Progenitor cell of endocrine pancreas (in vitro differentiated cells): ENCODE results near the gene BTD. TPM values are rescaled to one million over a fixed set of nuclear protein-coding genes. Genes with fewer than 3 reads are reported as not detected.
A peak's percentile ranks its signal among the peaks of the same experiment; 100 is the strongest.

ENCODE experiments used
- DNase-seq: peaks from one replicate; pipeline ENCODE4 v3.0.0; 2021; ENCODE audit warnings: low spot score; ENCODE audit not compliant: unreplicated experiment
- H3K27ac Mint-ChIP-seq: 2 replicates; pipeline ENCODE4 v1.8.0; 2021; ENCODE audit warnings: mild to moderate bottlenecking, moderate library complexity, mixed read lengths
- H3K27me3 Mint-ChIP-seq: 2 replicates; pipeline ENCODE4 v1.8.0; 2021; ENCODE audit warnings: mixed read lengths
- H3K36me3 Mint-ChIP-seq: 2 replicates; pipeline ENCODE4 v1.8.0; 2022; ENCODE audit warnings: mixed read lengths; ENCODE audit not compliant: insufficient read depth
- H3K4me1 Mint-ChIP-seq: 2 replicates; pipeline ENCODE4 v1.8.0; 2021; ENCODE audit warnings: low read depth, mixed read lengths
- H3K4me3 Mint-ChIP-seq: 2 replicates; pipeline ENCODE4 v1.8.0; 2021; ENCODE audit warnings: low read depth, mild to moderate bottlenecking, moderate library complexity, mixed read lengths
- H3K9me3 Mint-ChIP-seq: 2 replicates; pipeline ENCODE4 v1.8.0; 2021; ENCODE audit warnings: low read depth, mixed read lengths
- CTCF ChIP-seq: fragments of 200-600 bp; sonication (generic); IDR thresholded peaks from one replicate; pipeline ENCODE4 v1.5.0; 2021; ENCODE audit warnings: antibody characterized with exemption, mild to moderate bottlenecking; ENCODE audit not compliant: unreplicated experiment
- total RNA-seq: library from RNA; stranded (reverse); gene quantifications from 2 replicates; pipeline ENCODE4 v1.2.1, GENCODE V29; 2021

The BTD gene
- total RNA-seq, 1 donor from 2014 or later, result 26.9 TPM

- no peak for TF ChIP-seq CTCF
- H3K36me3 Mint-ChIP-seq, result peaks cover 5% of the 10 kb centered on the region
- H3K27ac Mint-ChIP-seq, result no peak overlapping the region
- H3K27me3 Mint-ChIP-seq, result no peaks in the 10 kb centered on the region
- H3K9me3 Mint-ChIP-seq, result no peaks in the 10 kb centered on the region
- DNase-seq, result no peak
- H3K4me1 Mint-ChIP-seq, result peaks cover 26% of the 10 kb centered on the region
- no peak overlapping the region for H3K4me3 Mint-ChIP-seq
Observed at GRCh38 chr3:15633159-15633558, 31.6 kb downstream of the BTD start.

- Mint-ChIP-seq H3K27me3 (no peaks in the 10 kb centered on the region), H3K36me3 (peaks cover 5% of the 10 kb centered on the region), H3K27ac (peak overlapping the region; percentile 66), H3K4me1 (peaks cover 26% of the 10 kb centered on the region), H3K4me3 (peak overlapping the region; percentile 7), H3K9me3 (no peaks in the 10 kb centered on the region)
- no peak for DNase-seq
- no peak for TF ChIP-seq CTCF
Observed at GRCh38 chr3:15633766-15634598, 32.4 kb downstream of the BTD start.

GRCh38 chr3:15634671-15635070 is 33.1 kb downstream of the BTD start:
- Mint-ChIP-seq H3K27me3 (no peaks in the 10 kb centered on the region), H3K9me3 (no peaks in the 10 kb centered on the region), H3K4me1 (peaks cover 26% of the 10 kb centered on the region), H3K36me3 (peaks cover 5% of the 10 kb centered on the region), H3K27ac (no peak overlapping the region), H3K4me3 (no peak overlapping the region)
- no peak for TF ChIP-seq CTCF
- no peak for DNase-seq

GRCh38 chr3:15635121-15635661 is 33.6 kb downstream of the BTD start:
- H3K27ac Mint-ChIP-seq, result no peak overlapping the region
- TF ChIP-seq CTCF, result no peak
- no peak overlapping the region for H3K4me3 Mint-ChIP-seq
- H3K4me1 Mint-ChIP-seq, result peaks cover 26% of the 10 kb centered on the region
- no peaks in the 10 kb centered on the region for H3K9me3 Mint-ChIP-seq
- no peaks in the 10 kb centered on the region for H3K27me3 Mint-ChIP-seq
- peaks cover 5% of the 10 kb centered on the region for H3K36me3 Mint-ChIP-seq
- DNase-seq, result no peak

- no peak for DNase-seq
- no peaks in the 10 kb centered on the region for H3K9me3 Mint-ChIP-seq
- H3K36me3 Mint-ChIP-seq, result peaks cover 5% of the 10 kb centered on the region
- H3K27me3 Mint-ChIP-seq, result no peaks in the 10 kb centered on the region
- peak overlapping the region; percentile 87 for H3K27ac Mint-ChIP-seq
- no peak overlapping the region for H3K4me3 Mint-ChIP-seq
- H3K4me1 Mint-ChIP-seq, result peaks cover 21% of the 10 kb centered on the region
- no peak for TF ChIP-seq CTCF
Observed at GRCh38 chr3:15636028-15636709, 34.6 kb downstream of the BTD start.
